Gastroesophageal sphincter (tissue), 4 donors: Measurements from ENCODE around the gene SAT2. TPM values are rescaled to one million over a fixed set of nuclear protein-coding genes. Genes with fewer than 3 reads are reported as not detected.
"Not testable (repeated sequence)": the region's sequence is repeated elsewhere in the genome, so short reads cannot be mapped to it uniquely, and the experiment has no call there.

Experiments used
- ATAC-seq: fragments of 150-250 bp; one replicate; pipeline ENCODE4 v1.9.1; 2016; ENCODE audit warnings: mild to moderate bottlenecking, moderate library complexity
- H3K27ac ChIP-seq, 4 donors: fragments of 200-600 bp; sonication (generic) in 3 of 4; 1 replicate in 3 of 4; 2 replicates in 1 of 4; pipeline ENCODE4 v1.5.1; 2016 to 2019
- H3K27me3 ChIP-seq: fragments of 200-600 bp; sonication (generic); one replicate; pipeline ENCODE4 v1.5.1; 2019
- H3K36me3 ChIP-seq, 2 donors: fragments of 200-600 bp; sonication (generic); one replicate each; pipeline ENCODE4 v1.5.1; 2019; ENCODE audit warnings: control low read depth in 1 of 2
- H3K4me1 ChIP-seq, 3 donors: fragments of 200-600 bp; sonication (generic); 1 replicate in 2 of 3; 2 replicates in 1 of 3; pipeline ENCODE4 v1.5.1; 2016 to 2019; ENCODE audit warnings: control low read depth in 2 of 3
- H3K4me3 ChIP-seq, 2 donors: fragments of 200-600 bp; sonication (generic); one replicate each; pipeline ENCODE4 v1.5.1; 2019; ENCODE audit warnings: mild to moderate bottlenecking in 1 of 2, moderate library complexity in 1 of 2
- H3K9me3 ChIP-seq, 3 donors: fragments of 200-600 bp; sonication (generic); one replicate each; pipeline ENCODE4 v1.5.1; 2017 to 2019; ENCODE audit warnings: control low read depth in 2 of 3
- EP300 ChIP-seq: sonication (generic); formaldehyde crosslinking; IDR thresholded peaks from one replicate; pipeline ENCODE4 v1.6.1; 2017; ENCODE audit warnings: antibody characterized with exemption, mild to moderate bottlenecking
- POLR2A ChIP-seq, 2 donors: fragments of 450-650 bp; IDR thresholded peaks; one replicate each; pipeline ENCODE4 v1.6.1; 2017; ENCODE audit warnings: antibody characterized with exemption in 2 of 2, mild to moderate bottlenecking in 2 of 2, moderate library complexity in 1 of 2
- POLR2AphosphoS5 ChIP-seq: sonication (generic); formaldehyde crosslinking; IDR thresholded peaks from one replicate; pipeline ENCODE4 v1.6.1; 2017; ENCODE audit warnings: antibody characterized with exemption
- WGBS, 2 donors: methylation state at CpG; one replicate each; pipeline ENCODE4 v1.1.5; 2018; ENCODE audit warnings: low coverage in 1 of 2; 5-methylcytosine and 5-hydroxymethylcytosine counted together
- total RNA-seq, 4 donors: library from RNA; depleted of rRNA; stranded (reverse); fragments of >200 nt; gene quantifications; one replicate each; pipeline ENCODE4 v1.1.0, GENCODE V29; 2016
- TF ChIP-seq, protein P1 (sequence below), 4 experiments: fragments of 200-600 bp in 2 of 4; fragments of 450-650 bp in 2 of 4; sonication (generic) in 1 of 4; IDR thresholded peaks; one replicate each; pipeline ENCODE4 v1.5.1; 2017 to 2019; ENCODE audit warnings: antibody characterized with exemption in 4 of 4, mild to moderate bottlenecking in 2 of 4, moderate library complexity in 2 of 4

The SAT2 gene
- total RNA-seq, 4 donors from 2014 or later = 50.6 to 72.3 (median 62.3) TPM

DNA sequence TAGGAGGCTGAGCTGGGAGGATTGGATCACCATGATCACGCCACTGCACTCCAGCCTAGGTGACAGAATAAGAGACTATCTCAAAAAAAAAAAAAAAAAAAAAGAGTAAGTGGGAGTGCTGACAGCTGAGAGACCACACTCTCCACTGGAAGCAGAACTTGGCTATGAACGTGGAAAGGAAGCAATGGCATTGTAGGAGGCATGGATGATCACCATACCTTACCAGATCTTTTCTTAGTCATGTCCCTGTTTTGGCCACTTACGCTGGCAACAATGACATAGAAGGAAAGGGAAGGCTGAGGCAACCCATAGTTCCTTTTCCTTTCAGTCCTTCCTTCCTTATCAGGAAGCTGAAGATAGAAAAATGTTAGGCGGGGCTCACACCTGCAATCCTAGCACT is 19.4 kb upstream of the SAT2 start:
- H3K9me3 ChIP-seq = no peaks in the 10 kb centered on the region
- peaks cover 54% of the 10 kb centered on the region for H3K27me3 ChIP-seq
- H3K4me3 ChIP-seq = no peak overlapping the region
- peaks cover 0 to 22% (median 18%) of the 10 kb centered on the region in 3 donors for H3K4me1 ChIP-seq
- 50 to 58% methylated on average over 2 of the region's 4 CpGs for WGBS, 2 donors
- TF ChIP-seq POLR2AphosphoS5 = no peak
- ATAC-seq = no peak
- H3K27ac ChIP-seq = no peak overlapping the region
- no peaks in the 10 kb centered on the region for H3K36me3 ChIP-seq

GRCh38 chr17:7646457-7646856 is 18.8 kb upstream of the SAT2 start:
- Histone ChIP-seq H3K4me1 (peaks cover 0 to 17% (median 14%) of the 10 kb centered on the region in 3 donors), H3K36me3 (no peaks in the 10 kb centered on the region), H3K9me3 (no peaks in the 10 kb centered on the region), H3K27ac (no peak overlapping the region), H3K4me3 (no peak overlapping the region), H3K27me3 (peaks cover 48% of the 10 kb centered on the region)
- TF ChIP-seq POLR2A (IDR thresholded peaks at IDR 0.05) (no peak), POLR2AphosphoS5 (no peak), EP300 (no peak)
- TF ChIP-seq, protein P1, sequence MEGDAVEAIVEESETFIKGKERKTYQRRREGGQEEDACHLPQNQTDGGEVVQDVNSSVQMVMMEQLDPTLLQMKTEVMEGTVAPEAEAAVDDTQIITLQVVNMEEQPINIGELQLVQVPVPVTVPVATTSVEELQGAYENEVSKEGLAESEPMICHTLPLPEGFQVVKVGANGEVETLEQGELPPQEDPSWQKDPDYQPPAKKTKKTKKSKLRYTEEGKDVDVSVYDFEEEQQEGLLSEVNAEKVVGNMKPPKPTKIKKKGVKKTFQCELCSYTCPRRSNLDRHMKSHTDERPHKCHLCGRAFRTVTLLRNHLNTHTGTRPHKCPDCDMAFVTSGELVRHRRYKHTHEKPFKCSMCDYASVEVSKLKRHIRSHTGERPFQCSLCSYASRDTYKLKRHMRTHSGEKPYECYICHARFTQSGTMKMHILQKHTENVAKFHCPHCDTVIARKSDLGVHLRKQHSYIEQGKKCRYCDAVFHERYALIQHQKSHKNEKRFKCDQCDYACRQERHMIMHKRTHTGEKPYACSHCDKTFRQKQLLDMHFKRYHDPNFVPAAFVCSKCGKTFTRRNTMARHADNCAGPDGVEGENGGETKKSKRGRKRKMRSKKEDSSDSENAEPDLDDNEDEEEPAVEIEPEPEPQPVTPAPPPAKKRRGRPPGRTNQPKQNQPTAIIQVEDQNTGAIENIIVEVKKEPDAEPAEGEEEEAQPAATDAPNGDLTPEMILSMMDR (IDR thresholded peaks at IDR 0.05) = no peak
- ATAC-seq = no peak
- 34% methylated on average over 3 of the region's 9 CpGs; no CpG with 5 or more reads in 1 of the 2 donors for WGBS, 2 donors

GRCh38 chr17:7644775-7645174 is 17.2 kb upstream of the SAT2 start:
- Histone ChIP-seq H3K4me3 (no peak overlapping the region), H3K27ac (no peak overlapping the region), H3K4me1 (no peaks in the 10 kb centered on the region), H3K9me3 (no peaks in the 10 kb centered on the region), H3K36me3 (no peaks in the 10 kb centered on the region), H3K27me3 (peaks cover 32% of the 10 kb centered on the region)
- TF ChIP-seq POLR2AphosphoS5 (no peak), EP300 (no peak), POLR2A (IDR thresholded peaks at IDR 0.05) (no peak)
- TF ChIP-seq, protein P1 (IDR thresholded peaks at IDR 0.05) = no peak
- WGBS, 2 donors = 80% methylated on average over 1 of the region's 4 CpGs; no CpG with 5 or more reads in 1 of the 2 donors
- no peak for ATAC-seq

- H3K27me3 ChIP-seq = peaks cover 12% of the 10 kb centered on the region
- H3K4me1 ChIP-seq, H3K36me3 ChIP-seq, H3K9me3 ChIP-seq, H3K4me3 ChIP-seq, H3K27ac ChIP-seq, ATAC-seq: not testable (repeated sequence)
- WGBS, 2 donors = 66 to 69% methylated on average over 4 to 6 of the region's 7 CpGs
These were observed 14.0 kb upstream of the SAT2 start for GRCh38 chr17:7641635-7642034.

- no peak for TF ChIP-seq EP300
- TF ChIP-seq, protein P1 (IDR thresholded peaks at IDR 0.05) = no peak
- no peak for TF ChIP-seq POLR2A (IDR thresholded peaks at IDR 0.05)
- no peak for TF ChIP-seq POLR2AphosphoS5
- ATAC-seq = no peak
- Histone ChIP-seq H3K27ac (no peak overlapping the region), H3K4me1 (no peaks in the 10 kb centered on the region), H3K4me3 (no peak overlapping the region), H3K36me3 (no peaks in the 10 kb centered on the region), H3K9me3 (no peaks in the 10 kb centered on the region), H3K27me3 (peaks cover 12% of the 10 kb centered on the region)
- whole genome bisulfite sequencing, 2 donors = 80% methylated on average over 1 of the region's 26 CpGs; no CpG with 5 or more reads in 1 of the 2 donors
These were observed 13.2 kb upstream of the SAT2 start for GRCh38 chr17:7640783-7641182.

DNA sequence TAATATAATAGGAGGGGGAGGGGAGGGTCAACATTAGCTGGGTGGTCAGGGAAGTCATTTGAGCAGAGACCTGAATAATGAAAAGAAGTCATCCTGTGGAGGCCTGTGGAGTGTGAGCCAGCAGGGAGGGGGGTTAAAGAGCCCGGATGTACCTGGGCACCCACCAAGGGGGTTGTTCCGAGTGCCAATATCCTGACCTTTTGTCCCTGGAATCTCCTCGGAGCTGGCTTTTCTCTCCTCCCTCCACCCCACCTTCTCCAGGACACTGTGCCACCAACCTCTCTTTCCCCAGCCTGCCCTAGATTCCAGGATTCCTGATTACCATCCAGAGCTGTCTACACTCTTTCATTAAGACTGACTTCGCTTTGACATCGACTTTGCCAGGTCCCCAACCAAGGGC is 8.5 kb upstream of the SAT2 start:
- Histone ChIP-seq H3K4me1 (no peaks in the 10 kb centered on the region), H3K9me3 (no peaks in the 10 kb centered on the region), H3K27ac (no peak overlapping the region), H3K36me3 (no peaks in the 10 kb centered on the region), H3K4me3 (no peak overlapping the region), H3K27me3 (no peaks in the 10 kb centered on the region)
- TF ChIP-seq, protein P1 (IDR thresholded peaks at IDR 0.05) = no peak
- TF ChIP-seq EP300 = no peak
- no peak for TF ChIP-seq POLR2A (IDR thresholded peaks at IDR 0.05)
- no peak for TF ChIP-seq POLR2AphosphoS5
- no peak for ATAC-seq
- 50 to 67% methylated on average over 2 to 5 of the region's 5 CpGs for WGBS, 2 donors
